NCI-H1092 treated with DMSO at 0.1 percent for 48 hours (cell line): Measurements from ENCODE around the gene MIEF2.
A peak's percentile ranks its signal among the peaks of the same experiment; 100 is the strongest.

Source experiments
- DNase-seq: peaks from one replicate; lab custom pipeline; 2025; lab: John Stamatoyannopoulos, UW

Gene MIEF2

DNA sequence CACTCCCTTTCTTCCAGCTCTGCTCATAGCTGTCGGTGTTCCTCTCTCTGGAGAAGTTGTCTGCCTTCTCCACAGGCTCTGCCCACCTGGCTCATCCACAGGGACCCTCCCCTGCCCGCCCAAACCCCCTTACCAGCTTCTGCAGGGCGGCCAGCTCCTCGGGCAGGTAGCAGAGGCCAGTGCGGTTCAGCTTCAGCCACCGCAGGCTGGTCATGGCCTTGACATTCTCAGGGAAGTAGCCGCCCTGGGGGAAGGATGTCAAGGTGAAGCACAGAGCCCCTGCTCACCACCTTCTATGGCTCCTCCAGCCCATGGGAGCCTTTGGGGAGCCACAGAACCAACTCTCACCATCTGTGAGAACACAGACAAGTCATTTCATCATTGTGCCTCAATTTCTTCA is 3.7 kb upstream of the MIEF2 start:
- DNase-seq: no peak

- DNase-seq: no peak
Observed at GRCh38 chr17:18257268-18257981, 3.0 kb upstream of the MIEF2 start.

DNA sequence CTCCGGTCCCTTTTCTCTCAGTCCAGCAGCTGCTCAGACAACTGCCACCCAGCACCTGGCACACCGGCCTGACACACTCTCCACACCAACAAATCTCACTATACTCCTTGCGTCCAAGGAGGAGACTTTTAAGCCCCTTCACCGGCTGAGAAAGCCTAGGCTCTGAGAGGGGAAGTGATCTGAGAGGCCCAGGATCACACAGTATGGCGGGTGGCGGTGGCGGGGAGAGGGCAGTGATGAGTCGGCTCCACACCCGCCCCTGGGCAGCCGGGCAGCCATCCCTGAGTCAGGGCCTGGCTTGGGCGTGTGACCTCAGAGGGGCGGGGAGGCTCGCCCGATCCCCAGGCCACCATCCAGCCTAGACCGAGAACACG is 2.5 kb upstream of the MIEF2 start:
- DNase-seq: peak; percentile 2

DNA sequence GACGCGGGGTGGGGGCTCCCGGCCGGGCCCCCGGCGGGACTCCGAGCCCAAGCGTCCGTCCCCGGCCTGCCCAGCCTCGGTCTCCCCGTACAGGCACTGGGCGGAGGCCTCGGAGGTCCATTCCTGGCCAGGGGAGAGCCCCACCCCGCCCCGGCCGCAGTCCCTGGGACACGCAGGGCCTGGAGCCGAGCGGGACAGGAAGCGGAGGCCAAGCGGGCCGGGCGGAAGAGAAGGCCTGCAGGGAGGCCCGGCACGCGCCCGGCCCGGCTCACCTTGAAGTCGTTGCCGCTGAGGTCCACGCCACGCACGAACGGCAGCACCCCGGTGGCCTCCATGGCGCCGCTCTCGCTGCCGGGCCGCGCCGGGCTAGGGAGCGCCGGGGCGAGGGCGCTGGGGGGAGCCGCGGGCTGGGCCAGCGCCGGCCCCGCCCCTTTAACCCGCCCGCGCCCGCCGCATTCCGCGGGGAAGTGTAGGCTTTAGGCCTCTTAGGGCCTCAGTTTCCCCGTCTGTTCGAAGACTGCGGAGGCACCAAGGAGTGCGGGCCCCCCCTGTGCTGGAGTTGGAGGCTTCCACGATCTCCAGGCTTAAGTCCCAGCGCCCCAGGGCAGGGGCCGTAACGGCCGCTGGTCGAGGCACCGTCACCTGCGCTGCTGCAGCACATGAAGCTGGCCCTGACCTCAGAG is 2.0 kb upstream of the MIEF2 start, which contains the start of gene FLII:
Gene FLII, minus strand, starts transcription at position 383 of the 683 bp plus-strand sequence. Its CDS starts 48 bp downstream, at position 335.
- no peak for DNase-seq

DNA sequence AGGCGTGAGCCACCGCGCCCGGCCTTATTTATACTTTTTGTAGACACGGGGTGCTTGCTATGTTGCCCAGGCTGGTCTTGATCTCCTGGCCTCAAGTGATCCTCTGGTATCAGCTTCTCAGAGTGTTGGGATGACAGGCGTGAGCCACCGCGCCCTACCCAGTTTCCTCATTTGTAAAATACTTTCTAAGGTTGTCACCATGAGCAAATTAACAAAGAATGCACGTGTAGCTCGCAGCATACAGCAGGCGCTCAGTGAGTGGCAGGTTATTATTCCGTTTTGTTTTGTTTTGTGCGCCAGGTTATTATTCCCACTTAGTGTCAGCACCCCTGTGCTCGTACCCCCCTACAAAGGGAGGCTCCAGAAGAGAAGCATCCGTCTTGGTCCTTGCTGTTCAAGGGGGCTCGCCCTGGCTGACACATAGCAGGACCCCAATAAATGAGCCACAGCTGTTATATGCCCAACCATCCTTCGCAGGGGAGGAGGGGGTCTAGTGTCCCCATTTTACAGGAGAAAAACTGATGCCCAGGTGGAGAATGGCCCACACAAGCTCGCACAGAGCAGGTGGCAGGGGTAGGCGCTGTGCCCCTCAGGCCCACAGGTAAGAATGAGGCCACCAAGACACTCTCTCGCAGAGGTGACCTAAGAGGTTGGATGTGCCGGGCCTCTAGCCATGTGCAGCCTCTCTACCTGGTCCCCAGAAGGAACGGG is 686 bp upstream of the MIEF2 start:
- no peak for DNase-seq

DNA sequence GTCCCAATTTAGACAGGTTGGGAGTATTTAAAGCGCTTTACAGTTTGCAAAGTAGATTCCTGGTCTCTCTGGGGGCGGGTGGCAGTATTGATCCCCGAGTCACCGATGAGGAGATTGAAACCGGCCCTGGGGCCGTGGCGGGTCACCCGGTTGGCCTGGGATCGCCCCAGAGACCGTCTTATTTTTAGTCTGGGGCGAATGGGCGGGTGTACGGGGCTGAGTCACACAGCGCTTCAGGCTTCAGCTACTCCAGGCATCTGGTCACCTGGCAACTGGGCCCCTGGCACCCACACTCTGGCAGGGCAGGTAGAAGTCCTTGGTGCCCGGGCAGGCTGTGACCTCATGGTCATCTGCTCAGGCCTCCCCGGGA is 669 bp downstream of the MIEF2 start:
- DNase-seq: no peak

GRCh38 chr17:18261659-18262058 is 1.2 kb downstream of the MIEF2 start:
- no peak for DNase-seq

- no peak for DNase-seq
Observed at GRCh38 chr17:18262111-18262510, 1.6 kb downstream of the MIEF2 start.

- DNase-seq: no peak
Observed at GRCh38 chr17:18262641-18263040, 2.2 kb downstream of the MIEF2 start.

GRCh38 chr17:18263885-18264682 is 3.6 kb downstream of the MIEF2 start:
- DNase-seq: no peak

- DNase-seq: no peak
Observed at GRCh38 chr17:18267366-18267765, 6.9 kb downstream of the MIEF2 start.

DNA sequence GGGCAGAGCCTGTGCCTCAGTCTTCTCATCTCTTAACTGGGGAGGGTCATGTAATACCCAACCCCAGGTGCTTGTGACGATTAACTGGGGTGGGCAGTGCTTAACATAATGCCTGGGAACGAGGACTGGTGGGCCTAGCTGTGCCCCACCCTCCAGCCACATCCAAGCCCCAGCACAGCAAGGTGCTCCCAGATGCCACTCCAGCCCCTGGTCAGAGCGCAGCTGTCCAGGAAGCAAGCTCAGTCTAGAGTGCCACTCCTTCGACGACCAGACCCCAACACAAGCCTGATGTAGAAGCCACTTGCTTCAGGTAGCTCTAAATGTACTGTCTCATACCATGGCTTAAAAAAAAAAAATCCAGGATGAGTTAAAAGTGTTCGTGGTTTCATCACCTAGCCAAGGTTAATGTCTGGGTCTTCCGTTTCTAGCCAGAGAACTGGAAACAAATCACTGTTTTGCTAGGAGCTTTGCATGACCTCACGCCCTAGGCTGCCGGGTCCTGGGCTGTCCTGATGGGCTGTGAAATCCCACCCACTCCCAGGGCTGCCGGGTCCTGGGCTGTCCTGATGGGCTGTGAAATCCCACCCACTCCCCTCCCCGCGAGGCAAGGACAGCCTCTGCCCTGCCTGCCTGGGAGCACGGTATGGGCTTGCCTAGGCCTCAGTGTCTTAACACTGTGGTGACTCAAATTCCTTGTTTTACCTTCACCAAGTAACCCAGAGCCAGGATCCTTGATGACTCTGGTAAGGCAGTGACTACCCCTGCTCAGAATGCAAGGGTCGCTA is 7.7 kb downstream of the MIEF2 start:
- no peak for DNase-seq

DNA sequence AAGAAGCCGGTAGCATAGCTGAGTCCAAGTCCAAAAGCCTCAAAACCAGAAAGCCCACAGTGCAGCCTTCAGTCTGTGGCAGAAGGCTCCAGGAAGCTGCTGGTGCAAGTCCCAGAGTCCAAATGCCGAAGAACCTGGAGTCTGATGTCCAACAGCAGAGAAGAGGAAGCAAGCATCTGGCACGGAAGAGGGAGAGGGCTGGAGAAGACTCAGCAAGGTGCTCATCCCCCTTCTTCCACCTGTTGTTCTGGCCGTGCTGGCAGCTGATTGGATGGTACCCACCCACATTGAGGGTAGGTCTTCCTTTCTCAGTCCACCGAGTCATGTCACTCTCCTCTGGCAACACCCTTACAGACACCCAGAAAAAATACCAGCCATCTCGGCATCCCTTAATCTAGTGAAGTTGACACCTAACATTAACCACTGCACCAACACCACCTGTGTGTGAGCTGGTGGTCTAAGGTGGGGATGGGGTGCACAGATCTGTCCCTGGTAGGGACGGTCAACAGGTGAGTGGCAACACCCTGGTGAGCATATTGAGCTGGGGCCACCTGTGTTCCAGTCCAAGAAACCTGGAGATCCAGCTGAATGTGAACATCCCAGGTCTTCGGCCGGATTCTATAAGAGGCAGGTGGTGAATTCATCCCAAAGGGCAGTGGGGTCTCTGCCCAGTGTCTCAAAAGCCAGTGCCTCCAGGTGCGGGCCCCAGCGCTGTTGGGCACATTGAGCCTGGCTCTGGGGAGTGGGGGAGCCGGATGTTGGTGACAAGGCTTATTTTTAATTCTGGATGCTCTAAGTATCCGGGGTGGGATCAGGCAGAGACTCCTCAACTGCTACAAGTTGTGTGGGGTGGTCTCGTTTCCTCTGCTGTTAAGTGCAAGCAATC is 9.8 kb downstream of the MIEF2 start:
- DNase-seq: no peak

DNA sequence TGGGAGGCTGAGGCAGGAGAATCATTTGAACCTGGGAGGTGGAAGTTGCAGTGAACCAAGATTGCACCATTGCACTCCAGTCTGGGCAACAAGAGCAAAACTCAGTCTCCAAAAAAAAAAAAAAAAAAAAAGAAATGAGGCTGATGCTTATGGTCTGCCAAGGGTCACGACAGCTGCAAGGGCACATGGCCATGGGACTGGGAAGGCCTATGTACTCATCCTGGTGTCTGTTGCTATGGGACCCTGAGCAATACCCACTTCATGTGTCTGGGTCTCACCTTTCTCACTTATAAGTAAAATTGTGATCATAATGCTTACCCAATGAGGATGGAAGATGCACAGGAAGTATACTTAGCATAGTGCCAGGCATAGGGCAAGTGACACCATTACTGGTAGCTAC is 16.6 kb downstream of the MIEF2 start:
- no peak for DNase-seq

DNA sequence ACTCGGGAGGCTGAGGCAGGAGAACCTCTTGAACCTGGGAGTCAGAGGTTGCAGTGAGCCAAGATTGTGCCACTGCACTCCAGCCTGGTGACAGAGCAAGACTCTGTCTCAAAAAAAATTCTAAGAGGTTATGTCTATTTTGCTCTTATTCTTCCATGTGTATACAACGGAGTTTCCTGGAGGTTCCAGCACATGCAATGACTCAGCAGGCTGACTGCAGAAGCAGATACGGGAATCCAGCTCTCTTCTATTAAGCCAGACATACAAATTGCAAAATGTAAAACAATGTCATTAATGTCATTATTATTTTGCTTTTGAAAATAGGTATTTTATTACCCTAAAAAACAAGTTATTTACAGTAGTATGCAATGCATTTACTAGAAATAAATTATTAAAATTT is 18.4 kb downstream of the MIEF2 start:
- no peak for DNase-seq

DNA sequence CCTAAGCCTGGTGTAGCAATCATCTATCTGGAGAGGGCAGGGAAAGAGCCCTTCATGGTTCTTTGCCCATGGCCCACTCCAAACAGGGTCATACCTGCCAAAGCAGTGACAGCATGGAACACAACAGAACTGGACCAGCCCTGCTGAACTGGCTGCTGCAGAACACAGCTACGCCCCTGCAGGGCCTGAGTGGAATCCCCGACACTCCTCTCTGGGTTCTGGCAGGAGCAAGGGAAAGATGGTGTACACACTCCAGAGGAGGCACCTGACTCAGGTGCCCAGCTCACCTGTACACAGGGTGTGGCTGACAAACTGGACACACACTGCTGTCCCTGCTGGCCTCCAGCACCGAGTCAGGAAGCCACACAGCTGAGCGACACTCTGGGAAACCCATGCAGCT is 19.8 kb downstream of the MIEF2 start:
- no peak for DNase-seq

DNA sequence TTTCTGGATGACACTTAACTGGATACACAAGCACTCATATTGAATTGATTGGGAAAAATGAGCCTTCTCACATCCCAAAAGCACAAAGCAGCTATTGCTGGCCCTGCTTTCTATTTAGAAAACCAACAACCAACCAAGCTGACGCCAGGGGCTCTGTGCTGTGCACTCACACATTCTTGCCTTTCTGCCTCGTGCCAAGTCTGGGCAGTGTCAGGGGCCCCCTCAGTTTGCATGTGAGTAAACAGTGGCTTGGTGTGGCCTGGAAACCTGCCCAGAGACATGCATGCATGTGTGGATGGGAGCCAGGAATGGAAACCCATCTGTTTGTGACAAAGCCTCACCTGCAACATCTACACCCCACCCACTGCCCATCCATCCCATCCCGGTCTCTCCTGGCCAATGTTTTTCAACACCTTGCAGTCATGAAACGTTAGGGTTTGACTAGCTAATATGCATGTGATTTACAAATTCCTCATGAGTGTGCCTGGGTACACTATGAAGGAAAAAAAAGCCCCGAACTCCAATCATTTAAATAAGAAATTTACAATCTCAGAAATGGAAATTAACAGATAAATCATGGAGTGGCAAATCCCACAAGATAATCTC is 20.4 kb downstream of the MIEF2 start:
- DNase-seq: peak; percentile 27

DNA sequence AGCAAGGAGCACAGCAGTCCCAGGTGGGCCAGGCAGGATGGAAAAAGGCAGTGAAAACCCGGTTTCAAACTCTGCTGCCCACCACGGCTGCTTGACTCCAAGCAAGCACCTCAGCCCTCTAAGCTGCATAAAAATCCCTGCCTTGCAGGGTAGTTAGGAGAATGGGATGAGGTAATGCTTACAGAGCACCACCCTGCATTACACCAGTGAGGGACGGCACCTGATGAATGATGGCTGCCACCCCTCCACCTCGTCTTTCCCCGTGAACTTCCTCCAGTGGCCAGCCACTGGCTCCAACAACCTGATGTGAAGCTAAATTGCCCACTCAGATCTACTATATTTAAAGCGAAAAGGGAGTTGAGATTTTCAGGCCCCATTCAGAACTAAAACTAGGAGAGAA is 21.3 kb downstream of the MIEF2 start:
- no peak for DNase-seq

- no peak for DNase-seq
Observed at GRCh38 chr17:18285296-18285695, 24.8 kb downstream of the MIEF2 start.
